ENCODE measurements around the gene SARNP. TPM values are rescaled to one million over a fixed set of nuclear protein-coding genes. Genes with fewer than 3 reads are reported as not detected.
"Not testable (repeated sequence)": the region's sequence is repeated elsewhere in the genome, so short reads cannot be mapped to it uniquely, and the experiment has no call there.

SARNP gene, protein sequence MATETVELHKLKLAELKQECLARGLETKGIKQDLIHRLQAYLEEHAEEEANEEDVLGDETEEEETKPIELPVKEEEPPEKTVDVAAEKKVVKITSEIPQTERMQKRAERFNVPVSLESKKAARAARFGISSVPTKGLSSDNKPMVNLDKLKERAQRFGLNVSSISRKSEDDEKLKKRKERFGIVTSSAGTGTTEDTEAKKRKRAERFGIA
- 10 to 100 TPM; 32.0 to 45.8 (median 40.1) TPM for total RNA-seq

DNA sequence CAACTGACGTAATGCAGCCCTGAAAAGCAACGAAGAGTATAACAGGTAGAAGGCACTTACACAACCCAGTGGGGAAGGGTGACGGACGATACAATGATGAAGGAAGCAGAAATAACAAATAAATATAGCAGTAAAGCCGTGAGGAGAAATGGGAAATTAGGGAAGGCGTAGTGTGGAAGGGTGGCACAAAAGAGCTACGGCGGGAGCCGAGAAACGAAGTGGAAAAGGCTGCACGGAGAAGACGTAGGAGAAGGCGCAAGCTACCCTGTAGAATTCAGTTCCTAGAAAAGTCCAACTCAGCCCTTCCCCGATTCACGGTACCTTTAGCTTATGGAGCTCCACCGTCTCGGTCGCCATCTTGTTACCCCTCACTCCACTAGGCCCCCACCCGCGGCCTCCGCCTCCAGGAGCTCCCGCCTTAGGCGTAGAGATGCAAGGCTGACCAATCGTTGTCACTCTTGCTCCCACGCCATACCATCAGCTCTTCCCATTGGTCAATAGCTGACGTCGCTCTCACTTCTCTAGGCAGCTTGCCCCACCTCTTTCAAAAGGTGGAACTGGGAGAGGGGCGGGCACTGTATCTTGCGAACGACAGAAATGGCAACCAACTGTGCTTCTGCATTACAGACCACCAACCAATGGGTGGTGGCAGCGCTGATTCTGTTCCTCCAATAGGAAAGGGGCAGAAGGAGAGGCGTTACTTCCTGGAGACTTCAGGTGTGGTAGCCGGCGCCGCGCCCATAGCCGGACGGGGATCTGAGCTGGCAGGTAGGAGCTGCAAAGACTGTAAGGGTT is at the start of gene SARNP, which contains the start of gene ORMDL2:
Gene SARNP (minus strand): TSS at position 380 of the 795 bp plus-strand sequence. CDS start 23 bp downstream, at position 357.
Gene ORMDL2 (plus strand): TSS at position 697 of the 795 bp plus-strand sequence. CDS start 959 bp downstream, outside the sequence.
- TF ChIP-seq POLR2A (IDR thresholded peaks at IDR 0.05): peak in 1 of 2 donors; percentile 80
- TF ChIP-seq, protein P1, sequence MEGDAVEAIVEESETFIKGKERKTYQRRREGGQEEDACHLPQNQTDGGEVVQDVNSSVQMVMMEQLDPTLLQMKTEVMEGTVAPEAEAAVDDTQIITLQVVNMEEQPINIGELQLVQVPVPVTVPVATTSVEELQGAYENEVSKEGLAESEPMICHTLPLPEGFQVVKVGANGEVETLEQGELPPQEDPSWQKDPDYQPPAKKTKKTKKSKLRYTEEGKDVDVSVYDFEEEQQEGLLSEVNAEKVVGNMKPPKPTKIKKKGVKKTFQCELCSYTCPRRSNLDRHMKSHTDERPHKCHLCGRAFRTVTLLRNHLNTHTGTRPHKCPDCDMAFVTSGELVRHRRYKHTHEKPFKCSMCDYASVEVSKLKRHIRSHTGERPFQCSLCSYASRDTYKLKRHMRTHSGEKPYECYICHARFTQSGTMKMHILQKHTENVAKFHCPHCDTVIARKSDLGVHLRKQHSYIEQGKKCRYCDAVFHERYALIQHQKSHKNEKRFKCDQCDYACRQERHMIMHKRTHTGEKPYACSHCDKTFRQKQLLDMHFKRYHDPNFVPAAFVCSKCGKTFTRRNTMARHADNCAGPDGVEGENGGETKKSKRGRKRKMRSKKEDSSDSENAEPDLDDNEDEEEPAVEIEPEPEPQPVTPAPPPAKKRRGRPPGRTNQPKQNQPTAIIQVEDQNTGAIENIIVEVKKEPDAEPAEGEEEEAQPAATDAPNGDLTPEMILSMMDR (IDR thresholded peaks at IDR 0.05): no peak
- TF ChIP-seq POLR2AphosphoS5 (IDR thresholded peaks at IDR 0.05): peak; percentile 29 to 66 (median 55)
- no peak for TF ChIP-seq EP300 (IDR thresholded peaks at IDR 0.05)
- no peaks in the 10 kb centered on the region for H3K27me3 ChIP-seq
- H3K4me1 ChIP-seq: peaks cover 42% of the 10 kb centered on the region

DNA sequence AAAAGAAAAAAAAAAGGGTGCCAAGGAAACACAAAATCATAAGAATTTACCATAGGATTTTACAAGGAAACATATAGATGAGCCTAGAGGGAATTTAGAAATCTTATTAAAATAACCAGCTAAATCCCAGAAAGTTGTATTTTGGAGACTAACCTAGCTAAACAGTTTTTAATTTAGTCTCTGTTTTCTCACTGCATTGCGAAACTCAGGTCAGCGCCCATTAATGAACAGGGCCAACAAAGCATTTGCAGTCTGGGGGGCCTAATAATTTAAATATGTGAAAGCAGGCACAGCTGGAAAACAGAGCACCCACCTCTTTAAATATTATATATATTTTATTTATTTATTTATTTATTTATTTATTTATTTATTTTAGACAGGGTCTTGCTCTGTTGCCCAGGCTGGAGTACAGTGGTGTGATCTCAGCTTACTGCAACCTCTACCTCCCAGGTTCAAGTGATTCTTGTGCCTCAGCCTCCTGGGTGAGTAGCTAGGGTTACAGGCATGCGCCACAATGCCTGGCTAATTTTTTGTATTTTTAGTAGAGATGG is 49.0 kb upstream of the SARNP start:
- H3K4me3 ChIP-seq; H3K27ac ChIP-seq; H3K36me3 ChIP-seq; H3K4me1 ChIP-seq; DNase-seq (ENCODE audit: low spot score in 2 of 2); H3K27me3 ChIP-seq; H3K9me3 ChIP-seq: not testable (repeated sequence)
- WGBS: 82% methylated on average over 3 of the region's 3 CpGs

More for the DNA sequence above, at the start of gene SARNP, which contains the start of gene ORMDL2:
- WGBS: under 1% methylated on average over 38 of the region's 38 CpGs
- Histone ChIP-seq H3K36me3 (peaks cover 35% of the 10 kb centered on the region), H3K9me3 (no peaks in the 10 kb centered on the region), H3K27ac (peak within 1 kb of the TSS; percentile 93), H3K4me3 (peak within 1 kb of the TSS; percentile 81)
- peak; percentile 99 for DNase-seq (ENCODE audit: low spot score in 2 of 2)

- Histone ChIP-seq H3K9me3 (peaks cover 3% of the 10 kb centered on the region), H3K27me3 (no peaks in the 10 kb centered on the region), H3K4me3 (no peak overlapping the region), H3K4me1 (no peaks in the 10 kb centered on the region), H3K27ac (no peak overlapping the region), H3K36me3 (no peaks in the 10 kb centered on the region)
- DNase-seq (ENCODE audit: low spot score in 2 of 2): peak in 1 of 2 donors; percentile 19
- TF ChIP-seq, protein P1 (IDR thresholded peaks at IDR 0.05): no peak
- TF ChIP-seq EP300 (IDR thresholded peaks at IDR 0.05): no peak
- no peak for TF ChIP-seq POLR2AphosphoS5 (IDR thresholded peaks at IDR 0.05)
- 91% methylated on average over 2 of the region's 2 CpGs for WGBS
Observed at GRCh38 chr12:55865327-55865726, 47.8 kb upstream of the SARNP start.

- H3K9me3 ChIP-seq, H3K36me3 ChIP-seq, H3K27me3 ChIP-seq, H3K27ac ChIP-seq, H3K4me3 ChIP-seq, H3K4me1 ChIP-seq: not testable (repeated sequence)
- WGBS: 97% methylated on average over 13 of the region's 13 CpGs
- DNase-seq (ENCODE audit: low spot score in 2 of 2): peak in 1 of 2 donors; percentile 34
Observed at GRCh38 chr12:55862931-55863330, 45.4 kb upstream of the SARNP start.

DNA sequence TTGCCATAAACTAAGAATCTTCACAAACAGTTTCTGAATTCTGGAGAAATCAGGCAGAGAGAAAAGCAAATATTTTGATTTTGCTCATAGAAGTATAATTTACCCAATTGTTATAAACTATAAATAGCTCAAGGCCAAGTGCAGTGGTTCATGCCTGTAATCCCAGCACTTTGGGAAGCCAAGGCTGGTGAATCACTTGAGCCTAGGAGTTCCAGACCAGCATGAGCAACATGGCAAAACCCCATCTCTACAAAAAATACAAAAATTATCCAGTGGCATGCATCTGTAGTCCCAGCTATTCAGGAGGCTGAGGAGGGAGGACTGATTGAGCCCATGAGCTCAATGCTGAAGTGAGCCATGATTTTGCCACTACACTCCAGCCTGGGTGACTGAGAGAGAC is 44.8 kb upstream of the SARNP start:
- Histone ChIP-seq H3K27me3 (no peaks in the 10 kb centered on the region), H3K27ac (no peak overlapping the region), H3K36me3 (no peaks in the 10 kb centered on the region), H3K4me3 (no peak overlapping the region), H3K4me1 (no peaks in the 10 kb centered on the region), H3K9me3 (peaks cover 3% of the 10 kb centered on the region)
- TF ChIP-seq POLR2A (IDR thresholded peaks at IDR 0.05) (no peak), EP300 (IDR thresholded peaks at IDR 0.05) (no peak), POLR2AphosphoS5 (IDR thresholded peaks at IDR 0.05) (no peak)
- TF ChIP-seq, protein P1 (IDR thresholded peaks at IDR 0.05): no peak
- peak in 1 of 2 donors; percentile 10 for DNase-seq (ENCODE audit: low spot score in 2 of 2)

GRCh38 chr12:55861871-55862270 is 44.3 kb upstream of the SARNP start:
- WGBS: 88% methylated on average over 3 of the region's 3 CpGs

More at GRCh38 chr12:55861871-55862270, 44.3 kb upstream of the SARNP start:
- DNase-seq (ENCODE audit: low spot score in 2 of 2): no peak
- H3K27ac ChIP-seq: no peak overlapping the region
- no peaks in the 10 kb centered on the region for H3K27me3 ChIP-seq
- H3K36me3 ChIP-seq: no peaks in the 10 kb centered on the region
- no peaks in the 10 kb centered on the region for H3K4me1 ChIP-seq
- H3K9me3 ChIP-seq: peaks cover 3% of the 10 kb centered on the region
- no peak overlapping the region for H3K4me3 ChIP-seq
- TF ChIP-seq POLR2A (IDR thresholded peaks at IDR 0.05): no peak
- no peak for TF ChIP-seq EP300 (IDR thresholded peaks at IDR 0.05)
- no peak for TF ChIP-seq POLR2AphosphoS5 (IDR thresholded peaks at IDR 0.05)
- TF ChIP-seq, protein P1 (IDR thresholded peaks at IDR 0.05): no peak
